Activated B cell treated with CpG ODN at 0.5 μM for 24 hours (primary cell): ENCODE data around the gene ERC1. TPM values are rescaled to one million over a fixed set of nuclear protein-coding genes. Genes with fewer than 3 reads are reported as not detected.
"Not testable (repeated sequence)": the region's sequence is repeated elsewhere in the genome, so short reads cannot be mapped to it uniquely, and the experiment has no call there.

Experiments
- ATAC-seq: fragments of 200-7000 bp; cut with Tn5 transposase; one replicate; pipeline ENCODE4 v1.10.0; 2021; ENCODE audit warnings: low read depth, mild to moderate bottlenecking, moderate library complexity
- CTCF ChIA-PET: fragments of 350-600 bp; sonication (Branson Sonifier 250); formaldehyde crosslinking; loops from one replicate; lab custom pipeline; 2021; ENCODE audit warnings: antibody characterized with exemption; lab: Charles Lee
- POLR2A ChIA-PET: fragments of 350-600 bp; sonication (Branson Sonifier 250); formaldehyde crosslinking; loops from one replicate; lab custom pipeline; 2021; ENCODE audit warnings: antibody characterized with exemption; lab: Charles Lee
- DNase-seq: peaks from one replicate; pipeline ENCODE4 v3.0.0; 2022
- H3K27ac Mint-ChIP-seq: one replicate; pipeline ENCODE4 v1.8.0; 2020; ENCODE audit warnings: mixed read lengths
- H3K27me3 Mint-ChIP-seq: one replicate; pipeline ENCODE4 v1.8.0; 2021; ENCODE audit warnings: mixed read lengths
- H3K36me3 Mint-ChIP-seq: one replicate; pipeline ENCODE4 v1.8.0; 2021; ENCODE audit warnings: low read depth, mixed read lengths
- H3K4me1 Mint-ChIP-seq: one replicate; pipeline ENCODE4 v1.8.0; 2021; ENCODE audit warnings: mixed read lengths
- H3K4me3 Mint-ChIP-seq: one replicate; pipeline ENCODE4 v1.8.0; 2020; ENCODE audit warnings: mild to moderate bottlenecking, mixed read lengths
- H3K9me3 Mint-ChIP-seq: one replicate; pipeline ENCODE4 v1.8.0; 2020; ENCODE audit warnings: mixed read lengths
- intact Hi-C: fragments of 100-400 bp; cut with micrococcal nuclease; formaldehyde crosslinking; loops from one replicate; pipeline ENCODE4 v1.15.1; 2024
- total RNA-seq: library from RNA; stranded (reverse); gene quantifications from 2 replicates; pipeline ENCODE4 v1.2.3, GENCODE V29; 2022
- TF ChIP-seq, protein P1 (sequence below): fragments of 200-600 bp; IDR thresholded peaks from one replicate; pipeline ENCODE4 v1.8.0; 2022; ENCODE audit warnings: antibody characterized with exemption, mild to moderate bottlenecking

ERC1 gene
- total RNA-seq, 1 donor from 2014 or later: 57.0 TPM

DNA sequence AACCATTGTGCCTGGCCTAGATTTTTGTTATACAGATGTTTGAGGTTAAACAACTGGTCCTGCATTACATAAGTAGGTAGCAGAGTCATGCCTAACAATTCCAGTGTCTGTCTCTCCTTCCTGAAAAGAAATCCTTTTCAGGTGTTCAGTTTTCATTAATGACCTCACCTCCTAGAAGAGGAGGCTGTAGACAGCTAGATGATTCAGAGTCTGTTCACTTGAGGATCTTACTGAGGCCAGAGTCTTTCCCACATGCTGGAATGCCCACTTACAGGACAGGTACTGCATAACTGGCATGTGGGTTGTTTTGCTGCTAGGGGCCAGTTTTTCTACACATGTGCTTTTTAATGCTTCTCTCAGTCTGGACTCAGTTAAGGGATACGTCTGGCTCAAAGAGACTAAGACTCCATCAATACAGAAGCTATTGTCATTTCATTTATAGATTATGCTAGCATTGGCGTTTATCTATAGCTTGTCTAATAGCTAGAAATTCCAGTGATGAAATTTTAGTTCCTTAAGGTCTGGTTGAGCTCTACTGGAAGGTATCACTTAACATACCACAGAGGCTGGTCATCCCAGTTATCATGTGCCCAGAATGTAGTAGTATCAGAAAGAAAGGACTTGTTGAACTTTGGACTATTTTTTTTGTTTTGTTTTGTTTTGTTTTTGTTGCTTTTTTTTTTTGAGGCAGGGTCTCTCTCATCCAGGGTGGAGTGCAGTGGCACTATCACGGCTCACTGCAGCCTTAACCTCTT, 206.4 kb downstream of the ERC1 start:
- no peaks in the 10 kb centered on the region for H3K9me3 Mint-ChIP-seq
- peaks cover 8% of the 10 kb centered on the region for H3K4me1 Mint-ChIP-seq
- ATAC-seq (no peak), DNase-seq (no peak)
- TF ChIP-seq, protein P1, sequence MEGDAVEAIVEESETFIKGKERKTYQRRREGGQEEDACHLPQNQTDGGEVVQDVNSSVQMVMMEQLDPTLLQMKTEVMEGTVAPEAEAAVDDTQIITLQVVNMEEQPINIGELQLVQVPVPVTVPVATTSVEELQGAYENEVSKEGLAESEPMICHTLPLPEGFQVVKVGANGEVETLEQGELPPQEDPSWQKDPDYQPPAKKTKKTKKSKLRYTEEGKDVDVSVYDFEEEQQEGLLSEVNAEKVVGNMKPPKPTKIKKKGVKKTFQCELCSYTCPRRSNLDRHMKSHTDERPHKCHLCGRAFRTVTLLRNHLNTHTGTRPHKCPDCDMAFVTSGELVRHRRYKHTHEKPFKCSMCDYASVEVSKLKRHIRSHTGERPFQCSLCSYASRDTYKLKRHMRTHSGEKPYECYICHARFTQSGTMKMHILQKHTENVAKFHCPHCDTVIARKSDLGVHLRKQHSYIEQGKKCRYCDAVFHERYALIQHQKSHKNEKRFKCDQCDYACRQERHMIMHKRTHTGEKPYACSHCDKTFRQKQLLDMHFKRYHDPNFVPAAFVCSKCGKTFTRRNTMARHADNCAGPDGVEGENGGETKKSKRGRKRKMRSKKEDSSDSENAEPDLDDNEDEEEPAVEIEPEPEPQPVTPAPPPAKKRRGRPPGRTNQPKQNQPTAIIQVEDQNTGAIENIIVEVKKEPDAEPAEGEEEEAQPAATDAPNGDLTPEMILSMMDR: no peak
- peaks cover 38% of the 10 kb centered on the region for H3K36me3 Mint-ChIP-seq
- ChIA-PET POLR2A (no interaction called here), CTCF (interaction anchor here (1.0 kb wide), 1 partner anchor 79 kb away, joined by 3 read pairs; no protein-coding TSS in a partner anchor)
- no peaks in the 10 kb centered on the region for H3K27me3 Mint-ChIP-seq
- H3K4me3 Mint-ChIP-seq: no peak overlapping the region
- intact Hi-C loops: no loop called here
- H3K27ac Mint-ChIP-seq: no peak overlapping the region

GRCh38 chr12:1198854-1199253, 207.8 kb downstream of the ERC1 start:
- H3K36me3 Mint-ChIP-seq: peaks cover 35% of the 10 kb centered on the region
- H3K27me3 Mint-ChIP-seq, H3K4me3 Mint-ChIP-seq, POLR2A ChIA-PET, intact Hi-C loops, DNase-seq, H3K27ac Mint-ChIP-seq, CTCF ChIA-PET, H3K4me1 Mint-ChIP-seq, ATAC-seq, H3K9me3 Mint-ChIP-seq: not testable (repeated sequence)

DNA sequence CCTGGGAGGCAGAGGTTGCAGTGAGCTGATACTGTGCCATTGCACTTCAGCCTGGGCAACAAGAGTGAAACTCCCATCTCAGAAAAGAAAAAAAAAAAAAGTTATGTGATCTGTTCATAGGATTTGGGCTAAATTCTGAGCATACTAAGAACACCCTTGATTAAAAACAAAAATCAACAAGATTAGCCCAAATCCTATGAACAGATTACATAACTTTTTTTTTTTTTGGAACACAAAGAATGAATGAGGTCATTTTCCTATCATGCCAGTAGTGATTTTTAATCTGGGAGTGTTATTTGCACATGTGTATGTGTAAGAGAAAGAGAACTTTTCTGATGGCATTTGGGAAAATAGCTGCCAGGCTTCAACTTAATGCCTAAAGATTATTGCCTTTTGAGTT, 208.7 kb downstream of the ERC1 start:
- TF ChIP-seq, protein P1: no peak
- no peaks in the 10 kb centered on the region for H3K9me3 Mint-ChIP-seq
- no peak overlapping the region for H3K4me3 Mint-ChIP-seq
- no peak for ATAC-seq
- no peak for DNase-seq
- peaks cover 8% of the 10 kb centered on the region for H3K4me1 Mint-ChIP-seq
- H3K36me3 Mint-ChIP-seq: peaks cover 31% of the 10 kb centered on the region
- POLR2A ChIA-PET: interaction anchor here (0.9 kb wide), 1 partner anchor 17 kb away, joined by 3 read pairs; no protein-coding TSS in a partner anchor
- CTCF ChIA-PET: no interaction called here
- H3K27ac Mint-ChIP-seq: no peak overlapping the region
- H3K27me3 Mint-ChIP-seq: no peaks in the 10 kb centered on the region
- intact Hi-C loops: no loop called here

DNA sequence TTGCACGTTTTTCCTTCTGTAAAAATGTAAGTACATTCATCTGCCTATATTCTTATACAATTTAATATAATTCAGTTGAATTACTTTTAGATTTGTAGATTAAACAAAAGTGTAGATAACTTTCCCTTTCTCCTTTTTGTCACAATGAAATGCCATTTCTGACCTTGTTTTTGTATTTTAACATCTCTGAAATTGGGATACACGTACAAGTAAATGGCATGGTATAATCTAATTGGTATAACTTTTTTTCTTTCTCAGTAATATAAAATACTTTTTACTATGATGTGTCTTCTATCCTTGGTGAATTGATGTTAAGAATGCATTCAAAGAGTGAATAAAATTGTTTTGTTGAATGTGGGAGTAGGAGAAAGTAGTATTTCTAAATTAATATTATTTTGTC, 210.0 kb downstream of the ERC1 start:
- TF ChIP-seq, protein P1: no peak
- intact Hi-C loops: no loop called here
- Mint-ChIP-seq H3K4me1 (peaks cover 15% of the 10 kb centered on the region), H3K9me3 (no peaks in the 10 kb centered on the region), H3K27me3 (no peaks in the 10 kb centered on the region), H3K36me3 (peaks cover 22% of the 10 kb centered on the region), H3K4me3 (no peak overlapping the region), H3K27ac (no peak overlapping the region)
- CTCF ChIA-PET: no interaction called here
- no peak for DNase-seq
- POLR2A ChIA-PET: no interaction called here
- ATAC-seq: no peak

GRCh38 chr12:1201886-1202285, 210.9 kb downstream of the ERC1 start:
- ATAC-seq: no peak
- Mint-ChIP-seq H3K9me3 (no peaks in the 10 kb centered on the region), H3K4me1 (peaks cover 21% of the 10 kb centered on the region), H3K27me3 (no peaks in the 10 kb centered on the region), H3K4me3 (no peak overlapping the region), H3K27ac (no peak overlapping the region), H3K36me3 (peaks cover 18% of the 10 kb centered on the region)
- POLR2A ChIA-PET: interaction anchor here (0.7 kb wide), 1 partner anchor 9 kb away, joined by 3 read pairs; no protein-coding TSS in a partner anchor
- TF ChIP-seq, protein P1: no peak
- intact Hi-C loops: no loop called here
- DNase-seq: no peak
- CTCF ChIA-PET: no interaction called here
